Karpas-422 (cell line): ENCODE data around the gene ODF4. TPM values are rescaled to one million over a fixed set of nuclear protein-coding genes. Genes with fewer than 3 reads are reported as not detected.
"Not testable (repeated sequence)": the region's sequence is repeated elsewhere in the genome, so short reads cannot be mapped to it uniquely, and the experiment has no call there.

Experiments used
- DNase-seq: peaks from one replicate; pipeline ENCODE4 v3.0.0-alpha.2; 2015
- H2AFZ ChIP-seq: fragments of 200-600 bp; sonication (generic); 2 replicates; pipeline ENCODE4 v1.6.1; 2014; ENCODE audit warnings: antibody characterized with exemption, low read length, mixed read lengths
- H3K27ac ChIP-seq: fragments of 200-600 bp; sonication (generic); 2 replicates; pipeline ENCODE4 v1.5.1; 2014; ENCODE audit warnings: mild to moderate bottlenecking, low read length, moderate library complexity
- H3K27me3 ChIP-seq: fragments of 200-600 bp; sonication (generic); 2 replicates; pipeline ENCODE4 v1.6.1; 2014; ENCODE audit warnings: low read length, mixed read lengths
- H3K36me3 ChIP-seq: fragments of 200-600 bp; sonication (generic); 2 replicates; pipeline ENCODE4 v1.6.1; 2014; ENCODE audit warnings: low read length, mixed read lengths; ENCODE audit not compliant: insufficient read depth
- H3K4me1 ChIP-seq: fragments of 200-600 bp; sonication (generic); 2 replicates; pipeline ENCODE4 v1.6.1; 2014; ENCODE audit warnings: mild to moderate bottlenecking, low read length, mixed read lengths
- H3K4me2 ChIP-seq: fragments of 200-600 bp; sonication (generic); 2 replicates; pipeline ENCODE4 v1.6.1; 2014; ENCODE audit warnings: low read length, low read depth, mild to moderate bottlenecking; ENCODE audit not compliant: poor library complexity, severe bottlenecking
- H3K4me3 ChIP-seq: fragments of 200-600 bp; sonication (generic); 2 replicates; pipeline ENCODE4 v1.5.1; 2014; ENCODE audit warnings: mild to moderate bottlenecking, antibody characterized with exemption, low read length, mixed read lengths
- H3K79me2 ChIP-seq: fragments of 200-600 bp; sonication (generic); 2 replicates; pipeline ENCODE4 v1.6.1; 2014; ENCODE audit warnings: mild to moderate bottlenecking, low read length, mixed read lengths
- H3K9ac ChIP-seq: fragments of 200-600 bp; sonication (generic); 2 replicates; pipeline ENCODE4 v1.6.0; 2014; ENCODE audit warnings: low read length
- H3K9me2 ChIP-seq: fragments of 200-600 bp; sonication (generic), shearing (Covaris generic); replicated peaks from 2 replicates; pipeline ENCODE4 v1.6.0; 2014; ENCODE audit warnings: mild to moderate bottlenecking, low read length, moderate library complexity; ENCODE audit not compliant: insufficient read depth
- H3K9me3 ChIP-seq: fragments of 300-700, 200-600 bp; sonication (generic); 2 replicates; pipeline ENCODE4 v1.6.1; 2014; ENCODE audit warnings: low read length, mixed read lengths
- H4K20me1 ChIP-seq: fragments of 200-600 bp; sonication (generic); 2 replicates; pipeline ENCODE4 v1.6.1; 2014; ENCODE audit warnings: mild to moderate bottlenecking, antibody characterized with exemption, low read length, low read depth; ENCODE audit not compliant: insufficient read depth
- total RNA-seq: library from RNA; depleted of rRNA; stranded (reverse); fragments of >200 nt; shearing (Covaris generic); gene quantifications from 2 replicates; pipeline ENCODE4 v1.2.3, GENCODE V29; 2014; ENCODE audit warnings: low replicate concordance

Gene ODF4
- total RNA-seq, 1 experiment from 2014 or later = not detected

GRCh38 chr17:8365143-8365542 is 25.5 kb downstream of the ODF4 start:
- Histone ChIP-seq H3K9me3 (no peaks in the 10 kb centered on the region), H3K36me3 (no peaks in the 10 kb centered on the region), H3K27me3 (no peaks in the 10 kb centered on the region), H3K4me1 (no peaks in the 10 kb centered on the region), H3K79me2 (no peaks in the 10 kb centered on the region), H2AFZ (no peak overlapping the region), H4K20me1 (no peaks in the 10 kb centered on the region), H3K9ac (no peak overlapping the region), H3K9me2 (no peaks in the 10 kb centered on the region), H3K4me2 (no peak overlapping the region), H3K4me3 (no peak overlapping the region), H3K27ac (no peak overlapping the region)
- DNase-seq = no peak

GRCh38 chr17:8366231-8366630 is 26.6 kb downstream of the ODF4 start:
- Histone ChIP-seq H3K27me3 (no peaks in the 10 kb centered on the region), H3K4me1 (no peaks in the 10 kb centered on the region), H3K4me3 (no peak overlapping the region)

GRCh38 chr17:8368193-8368592 is 28.6 kb downstream of the ODF4 start:
- Histone ChIP-seq H3K27ac (no peak overlapping the region), H4K20me1 (no peaks in the 10 kb centered on the region), H3K9me3 (no peaks in the 10 kb centered on the region), H3K9me2 (no peaks in the 10 kb centered on the region), H3K4me2 (no peak overlapping the region), H2AFZ (no peak overlapping the region), H3K4me3 (no peak overlapping the region), H3K4me1 (no peaks in the 10 kb centered on the region), H3K9ac (no peak overlapping the region), H3K27me3 (no peaks in the 10 kb centered on the region), H3K79me2 (no peaks in the 10 kb centered on the region), H3K36me3 (no peaks in the 10 kb centered on the region)
- no peak for DNase-seq

More at GRCh38 chr17:8366231-8366630, 26.6 kb downstream of the ODF4 start:
- DNase-seq = no peak
- Histone ChIP-seq H3K9me3 (no peaks in the 10 kb centered on the region), H3K9ac (no peak overlapping the region), H3K79me2 (no peaks in the 10 kb centered on the region), H3K4me2 (no peak overlapping the region), H3K27ac (no peak overlapping the region), H4K20me1 (no peaks in the 10 kb centered on the region), H3K36me3 (no peaks in the 10 kb centered on the region), H3K9me2 (no peaks in the 10 kb centered on the region), H2AFZ (no peak overlapping the region)

- H4K20me1 ChIP-seq = no peaks in the 10 kb centered on the region
- H3K4me3 ChIP-seq = no peak overlapping the region
- no peaks in the 10 kb centered on the region for H3K4me1 ChIP-seq
- DNase-seq = no peak
- H2AFZ ChIP-seq = no peak overlapping the region
- H3K4me2 ChIP-seq = no peak overlapping the region
- no peak overlapping the region for H3K9ac ChIP-seq
- no peaks in the 10 kb centered on the region for H3K9me2 ChIP-seq
- no peaks in the 10 kb centered on the region for H3K27me3 ChIP-seq
- H3K9me3 ChIP-seq = no peaks in the 10 kb centered on the region
- H3K36me3 ChIP-seq = no peaks in the 10 kb centered on the region
- no peak overlapping the region for H3K27ac ChIP-seq
- H3K79me2 ChIP-seq = no peaks in the 10 kb centered on the region
Measured at GRCh38 chr17:8369944-8370343, 30.3 kb downstream of the ODF4 start.

- Histone ChIP-seq H3K27ac (no peak overlapping the region), H4K20me1 (peaks cover 2% of the 10 kb centered on the region), H2AFZ (no peak overlapping the region), H3K79me2 (no peaks in the 10 kb centered on the region), H3K9me3 (no peaks in the 10 kb centered on the region), H3K4me3 (no peak overlapping the region), H3K4me1 (no peaks in the 10 kb centered on the region), H3K36me3 (peaks cover 2% of the 10 kb centered on the region; the same call in 1 of the 2 replicates), H3K4me2 (no peak overlapping the region), H3K9me2 (no peaks in the 10 kb centered on the region), H3K27me3 (no peaks in the 10 kb centered on the region), H3K9ac (no peak overlapping the region)
- DNase-seq = no peak
Measured at GRCh38 chr17:8371786-8372185, 32.1 kb downstream of the ODF4 start.

GRCh38 chr17:8372422-8372821 is 32.8 kb downstream of the ODF4 start:
- H4K20me1 ChIP-seq = peaks cover 8% of the 10 kb centered on the region
- H3K9me3 ChIP-seq = no peaks in the 10 kb centered on the region
- H3K36me3 ChIP-seq = peaks cover 8% of the 10 kb centered on the region; the same call in 1 of the 2 replicates
- H3K27me3 ChIP-seq = no peaks in the 10 kb centered on the region
- no peaks in the 10 kb centered on the region for H3K9me2 ChIP-seq
- H3K79me2 ChIP-seq = no peaks in the 10 kb centered on the region
- DNase-seq = no peak
- H3K4me3 ChIP-seq = no peak overlapping the region
- no peak overlapping the region for H2AFZ ChIP-seq
- no peak overlapping the region for H3K4me2 ChIP-seq
- no peaks in the 10 kb centered on the region for H3K4me1 ChIP-seq
- no peak overlapping the region for H3K27ac ChIP-seq
- no peak overlapping the region for H3K9ac ChIP-seq

GRCh38 chr17:8373856-8374255 is 34.2 kb downstream of the ODF4 start:
- not testable (repeated sequence) for DNase-seq, H3K79me2 ChIP-seq, H3K27ac ChIP-seq, H3K27me3 ChIP-seq, H3K9me2 ChIP-seq, H2AFZ ChIP-seq, H3K4me2 ChIP-seq, H3K9me3 ChIP-seq, H3K4me1 ChIP-seq, H3K4me3 ChIP-seq, H3K9ac ChIP-seq, H4K20me1 ChIP-seq
- peaks cover 20% of the 10 kb centered on the region for H3K36me3 ChIP-seq

GRCh38 chr17:8375738-8376259 is 36.2 kb downstream of the ODF4 start:
- Histone ChIP-seq H3K9me2 (no peaks in the 10 kb centered on the region), H3K4me2 (no peak overlapping the region)

More at GRCh38 chr17:8375738-8376259, 36.2 kb downstream of the ODF4 start:
- Histone ChIP-seq H2AFZ (no peak overlapping the region), H3K79me2 (peaks cover 8% of the 10 kb centered on the region; the same call in 1 of the 2 replicates), H3K4me3 (no peak overlapping the region), H3K9ac (no peak overlapping the region), H3K9me3 (no peaks in the 10 kb centered on the region), H3K27ac (no peak overlapping the region), H3K4me1 (peaks cover under 1% of the 10 kb centered on the region; the same call in 1 of the 2 replicates), H4K20me1 (peaks cover 25% of the 10 kb centered on the region), H3K27me3 (no peaks in the 10 kb centered on the region), H3K36me3 (peaks cover 39% of the 10 kb centered on the region)
- peak; percentile 62 for DNase-seq
